ENCODE results near the gene TEAD3.

TEAD3 gene

DNA sequence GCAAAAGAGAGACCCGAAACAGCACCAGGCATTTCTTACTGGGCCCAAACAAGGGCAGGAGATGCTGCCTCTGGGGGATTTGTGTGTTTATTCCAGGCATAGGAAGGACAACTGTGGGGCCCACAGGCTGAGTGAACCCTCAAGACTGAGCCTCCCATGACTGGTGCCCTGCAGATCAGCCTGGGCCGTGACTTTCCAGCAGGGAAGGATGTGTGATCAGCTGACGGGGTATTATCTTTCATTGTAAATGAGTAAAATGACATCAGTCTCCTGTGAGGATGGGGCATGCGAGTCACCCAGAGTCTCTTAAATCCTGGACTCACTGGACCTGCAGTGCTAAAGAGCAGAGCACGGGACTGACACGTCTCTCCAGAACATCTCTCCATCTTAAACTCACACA is 3.9 kb upstream of the TEAD3 start:
- H3K27ac Mint-ChIP-seq = peak overlapping the region; percentile 32 to 56 (median 53)
- H3K4me3 Mint-ChIP-seq = peak overlapping the region; percentile 4 to 66 (median 52)
- H3K27me3 Mint-ChIP-seq (ENCODE audit: low read depth) = peaks cover 5% of the 10 kb centered on the region
- H3K9me3 Mint-ChIP-seq = no peaks in the 10 kb centered on the region
- H3K36me3 Mint-ChIP-seq (ENCODE audit: low read depth) = no peaks in the 10 kb centered on the region
- peaks cover 28% of the 10 kb centered on the region for H3K4me1 Mint-ChIP-seq
- TF ChIP-seq, protein P1, sequence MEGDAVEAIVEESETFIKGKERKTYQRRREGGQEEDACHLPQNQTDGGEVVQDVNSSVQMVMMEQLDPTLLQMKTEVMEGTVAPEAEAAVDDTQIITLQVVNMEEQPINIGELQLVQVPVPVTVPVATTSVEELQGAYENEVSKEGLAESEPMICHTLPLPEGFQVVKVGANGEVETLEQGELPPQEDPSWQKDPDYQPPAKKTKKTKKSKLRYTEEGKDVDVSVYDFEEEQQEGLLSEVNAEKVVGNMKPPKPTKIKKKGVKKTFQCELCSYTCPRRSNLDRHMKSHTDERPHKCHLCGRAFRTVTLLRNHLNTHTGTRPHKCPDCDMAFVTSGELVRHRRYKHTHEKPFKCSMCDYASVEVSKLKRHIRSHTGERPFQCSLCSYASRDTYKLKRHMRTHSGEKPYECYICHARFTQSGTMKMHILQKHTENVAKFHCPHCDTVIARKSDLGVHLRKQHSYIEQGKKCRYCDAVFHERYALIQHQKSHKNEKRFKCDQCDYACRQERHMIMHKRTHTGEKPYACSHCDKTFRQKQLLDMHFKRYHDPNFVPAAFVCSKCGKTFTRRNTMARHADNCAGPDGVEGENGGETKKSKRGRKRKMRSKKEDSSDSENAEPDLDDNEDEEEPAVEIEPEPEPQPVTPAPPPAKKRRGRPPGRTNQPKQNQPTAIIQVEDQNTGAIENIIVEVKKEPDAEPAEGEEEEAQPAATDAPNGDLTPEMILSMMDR (IDR thresholded peaks at IDR 0.05; ENCODE audit: unreplicated experiment in 3 of 3) = no peak

DNA sequence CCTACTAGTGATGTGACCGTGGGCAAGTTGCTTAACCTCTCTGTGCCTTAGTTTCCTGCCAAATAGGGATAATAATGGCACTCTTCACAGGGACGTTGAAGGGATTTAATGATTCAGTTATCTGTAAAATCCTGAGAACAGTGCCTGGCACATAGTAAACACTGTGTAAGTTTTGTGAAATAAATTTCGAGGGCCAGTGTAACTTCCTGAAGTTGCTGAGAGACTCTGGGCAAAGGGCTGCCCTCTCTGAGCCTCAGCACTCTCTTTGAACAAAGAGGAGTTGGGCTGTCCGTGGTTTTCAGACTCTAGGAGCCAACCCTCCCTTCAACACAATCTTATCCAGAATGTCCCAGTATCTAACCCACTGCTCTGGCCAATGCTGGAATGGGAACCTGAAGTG is 2.5 kb upstream of the TEAD3 start:
- Mint-ChIP-seq H3K9me3 (no peaks in the 10 kb centered on the region), H3K27ac (peak overlapping the region in 2 of 3 experiments; percentile 32 to 33), H3K27me3 (ENCODE audit: low read depth) (no peaks in the 10 kb centered on the region), H3K4me3 (peak overlapping the region; percentile 87 to 95 (median 94)), H3K4me1 (peaks cover 37% of the 10 kb centered on the region), H3K36me3 (ENCODE audit: low read depth) (no peaks in the 10 kb centered on the region)
- TF ChIP-seq, protein P1 (IDR thresholded peaks at IDR 0.05; ENCODE audit: unreplicated experiment in 3 of 3) = no peak

DNA sequence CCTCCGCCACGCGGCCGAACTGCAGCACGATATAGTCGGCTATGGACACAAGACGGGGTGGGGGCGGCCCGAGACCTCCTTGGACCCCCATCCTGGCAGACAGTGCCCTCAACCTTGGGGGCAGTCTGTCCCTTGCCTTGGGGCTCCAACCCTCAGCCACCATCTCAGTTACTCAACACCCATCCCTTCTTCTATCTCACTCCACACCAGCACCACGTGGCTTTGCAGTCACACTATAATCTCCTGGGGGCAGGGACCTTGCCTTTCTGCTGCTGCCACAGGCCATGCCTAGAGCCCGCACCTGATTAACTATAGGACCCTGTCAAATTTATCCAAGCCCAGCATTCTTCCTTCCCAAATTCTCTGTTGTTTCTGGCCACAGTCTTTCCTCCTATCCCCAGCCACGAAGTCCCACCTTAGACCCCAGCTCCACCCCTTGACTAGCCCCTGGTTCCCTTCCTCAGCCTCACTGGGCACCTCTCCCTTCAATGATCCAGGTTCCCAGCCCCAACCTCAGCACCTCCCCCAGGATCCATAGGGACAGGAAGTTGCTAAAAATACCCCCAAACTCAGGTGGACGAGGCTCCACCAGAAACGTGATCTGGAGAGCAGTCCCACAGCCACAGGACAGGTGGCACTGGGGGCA is 1.7 kb upstream of the TEAD3 start:
- Mint-ChIP-seq H3K9me3 (no peaks in the 10 kb centered on the region), H3K4me3 (peak overlapping the region; percentile 87 to 95 (median 94)), H3K36me3 (ENCODE audit: low read depth) (no peaks in the 10 kb centered on the region), H3K27me3 (ENCODE audit: low read depth) (no peaks in the 10 kb centered on the region), H3K4me1 (peaks cover 44% of the 10 kb centered on the region), H3K27ac (peak overlapping the region; percentile 90 to 99 (median 97))
- TF ChIP-seq, protein P1 (IDR thresholded peaks at IDR 0.05; ENCODE audit: unreplicated experiment in 3 of 3) = no peak

DNA sequence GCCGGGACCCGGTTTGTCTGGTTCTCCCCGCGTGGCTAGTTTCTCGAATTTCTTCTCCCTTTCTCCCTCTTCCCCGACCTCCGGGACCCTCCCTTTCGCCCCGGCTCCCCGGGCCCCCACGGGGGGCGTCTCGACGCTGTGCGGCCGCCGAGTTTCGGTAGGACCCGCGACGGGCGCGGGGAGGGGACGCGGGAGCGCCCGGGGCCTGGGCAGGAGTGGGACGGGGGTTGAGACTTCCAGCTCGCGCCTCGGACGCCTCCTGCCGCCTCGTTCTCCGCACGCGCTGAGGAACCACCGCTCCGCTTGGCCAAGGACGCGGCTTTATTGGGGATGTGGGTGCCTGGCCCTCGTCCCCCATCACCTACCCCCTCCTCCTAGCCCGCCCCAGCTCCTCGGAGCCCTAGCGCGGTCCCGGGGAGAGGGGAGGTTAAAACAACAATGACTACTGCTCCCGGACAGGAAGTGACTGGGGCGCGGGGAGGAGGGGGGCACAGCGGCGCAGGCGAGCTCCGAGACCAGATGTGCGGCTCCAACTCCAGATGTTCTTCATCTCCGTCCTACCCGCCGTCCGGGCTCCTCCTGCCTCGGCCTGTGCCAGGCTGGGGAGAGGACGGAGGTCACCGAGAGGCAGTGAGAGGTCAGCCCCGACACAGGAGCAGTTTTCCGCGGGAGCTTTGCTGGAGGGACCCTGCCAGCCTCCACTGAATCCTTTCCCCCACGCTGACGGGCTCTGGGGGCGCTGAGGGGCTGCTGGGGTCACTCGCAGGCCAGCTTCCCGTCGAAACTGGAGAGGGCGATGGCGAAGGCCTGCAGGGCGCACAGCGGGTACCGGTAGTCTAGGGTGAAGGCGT is 917 bp upstream of the TEAD3 start:
- TF ChIP-seq, protein P1 (IDR thresholded peaks at IDR 0.05; ENCODE audit: unreplicated experiment in 3 of 3) = no peak
- peaks cover 52% of the 10 kb centered on the region for H3K4me1 Mint-ChIP-seq
- peak overlapping the region; percentile 87 to 95 (median 94) for H3K4me3 Mint-ChIP-seq
- H3K27ac Mint-ChIP-seq = peak overlapping the region; percentile 90 to 99 (median 97)
- no peaks in the 10 kb centered on the region for H3K36me3 Mint-ChIP-seq (ENCODE audit: low read depth)
- no peaks in the 10 kb centered on the region for H3K27me3 Mint-ChIP-seq (ENCODE audit: low read depth)
- no peaks in the 10 kb centered on the region for H3K9me3 Mint-ChIP-seq

DNA sequence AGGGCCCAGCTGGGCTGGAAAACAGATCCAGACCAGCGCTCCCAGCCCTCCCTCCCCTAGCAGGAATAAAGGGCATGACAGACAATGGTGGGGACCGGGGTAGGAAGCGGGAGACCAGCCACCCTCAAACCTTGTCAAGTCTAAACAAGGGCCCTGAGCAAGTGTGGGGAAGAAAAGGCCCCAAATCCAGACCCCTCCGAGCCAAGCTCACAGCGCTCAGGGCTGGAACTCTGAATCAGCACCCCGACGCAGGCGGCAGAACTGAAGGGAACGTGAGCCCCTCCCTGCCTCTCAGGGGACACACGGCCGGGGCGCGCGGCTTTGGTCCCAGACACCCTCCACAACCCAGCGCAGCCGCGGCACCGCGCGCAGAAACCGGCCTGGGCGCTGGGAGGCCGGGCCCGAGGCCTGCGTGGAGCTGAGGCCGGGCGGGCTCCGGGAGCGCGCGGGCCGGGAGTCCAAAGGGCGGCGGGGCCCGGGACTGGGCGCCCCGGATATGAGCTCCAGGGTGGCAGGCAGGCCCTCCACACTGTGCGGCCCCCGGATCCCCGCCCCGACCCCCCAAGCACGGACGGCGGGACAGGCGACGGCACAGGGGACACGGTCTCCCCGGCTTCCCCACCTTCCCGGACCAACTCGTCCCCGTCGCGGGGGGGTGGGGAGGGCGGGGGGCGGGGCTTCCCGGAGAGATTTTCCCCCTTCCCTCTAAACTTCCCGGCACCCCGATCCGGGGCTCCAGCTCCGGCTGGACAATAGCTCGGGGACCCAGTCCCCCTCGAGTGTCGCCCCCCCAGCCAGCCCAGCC is 641 bp downstream of the TEAD3 start:
- Mint-ChIP-seq H3K27ac (peak overlapping the region; percentile 93 to 98 (median 97)), H3K36me3 (ENCODE audit: low read depth) (no peaks in the 10 kb centered on the region), H3K27me3 (ENCODE audit: low read depth) (no peaks in the 10 kb centered on the region), H3K4me1 (peaks cover 65% of the 10 kb centered on the region), H3K4me3 (peak overlapping the region; percentile 89 to 95 (median 93)), H3K9me3 (no peaks in the 10 kb centered on the region)
- TF ChIP-seq, protein P1 (IDR thresholded peaks at IDR 0.05; ENCODE audit: unreplicated experiment in 3 of 3) = no peak
